Limb (tissue), 2 donors: ENCODE results near the gene FAH.

Experiments
- DNase-seq, 2 donors: peaks; one replicate each; pipeline ENCODE4 v3.0.0-alpha.2; 2016; ENCODE audit errors: extremely low spot score in 2 of 2

FAH gene

DNA sequence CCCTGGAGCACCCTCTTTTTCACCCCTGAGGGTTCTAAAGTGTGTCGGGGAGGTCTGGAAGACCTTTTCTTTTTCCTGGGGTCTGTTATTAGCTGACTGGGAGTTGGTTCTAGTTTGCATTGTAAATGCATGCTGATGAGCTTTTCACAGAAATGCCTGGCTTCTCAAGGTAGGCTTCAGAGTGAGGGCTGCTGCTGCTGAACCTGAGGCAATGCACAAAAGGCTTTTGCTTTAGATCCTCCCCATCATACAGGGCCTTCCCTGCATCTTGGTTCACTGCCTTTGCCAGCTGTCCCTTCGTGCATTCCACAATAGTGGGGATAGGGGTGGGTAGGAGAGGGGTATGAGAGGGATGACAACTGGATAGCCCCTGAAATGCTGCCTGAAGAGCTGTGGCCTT, 46.6 kb downstream of the FAH start:
- DNase-seq: no peak

DNA sequence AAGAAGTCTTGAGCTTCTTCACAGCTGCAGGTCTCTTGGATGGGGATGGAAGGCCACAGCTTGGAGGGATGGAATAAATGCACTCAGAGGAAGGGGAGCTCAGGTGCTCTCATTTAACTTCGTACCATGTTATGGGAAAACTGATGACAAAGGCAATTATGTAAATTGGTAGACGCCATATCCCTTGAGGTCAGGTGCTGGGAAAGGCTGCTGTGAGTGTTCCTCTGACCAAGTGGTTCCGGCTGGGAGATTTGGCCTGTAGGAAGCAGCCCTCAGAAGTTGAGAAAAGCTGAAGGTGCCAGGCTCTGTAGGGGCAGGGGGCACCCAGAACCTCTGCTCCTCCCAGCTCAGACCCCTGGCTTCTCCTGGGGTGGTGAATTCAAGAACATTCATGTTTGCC, 47.1 kb downstream of the FAH start:
- no peak for DNase-seq

DNA sequence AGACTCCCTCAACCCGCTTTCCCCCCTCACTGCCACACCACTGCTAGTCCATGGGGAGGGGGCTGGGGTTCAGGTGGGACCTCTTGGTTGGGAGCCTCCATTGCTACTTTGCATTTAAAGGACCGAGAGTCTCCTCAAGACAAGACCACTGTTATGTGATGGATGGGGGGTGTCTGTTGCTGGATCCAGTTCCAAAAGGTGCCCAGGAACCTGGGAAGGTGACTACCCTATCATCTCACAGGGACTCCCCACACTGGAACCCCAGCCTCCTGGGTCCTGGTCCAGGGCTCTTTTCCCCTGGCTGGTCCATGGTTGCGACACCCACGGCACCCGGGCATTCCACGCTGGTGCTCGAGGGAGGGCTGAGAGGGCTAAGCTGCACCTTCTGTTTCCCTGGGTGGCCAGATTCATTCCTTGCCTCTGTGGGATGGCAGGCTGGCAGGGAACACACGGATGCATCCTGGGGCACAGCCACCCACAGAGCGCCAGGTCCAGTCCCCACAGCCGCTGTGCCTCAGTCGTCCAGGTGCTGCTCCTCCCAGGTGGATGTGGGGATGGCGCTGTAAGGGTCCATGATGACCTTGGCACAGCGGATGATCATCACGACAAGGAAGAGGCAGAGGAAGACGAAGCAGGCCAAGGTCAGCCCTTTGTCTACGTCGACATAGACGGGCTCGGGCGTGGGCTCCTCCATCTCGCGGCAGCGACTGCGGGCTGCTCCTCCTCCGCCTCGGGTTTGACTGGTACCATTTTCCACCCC, 48.6 kb downstream of the FAH start:
- DNase-seq: no peak

DNA sequence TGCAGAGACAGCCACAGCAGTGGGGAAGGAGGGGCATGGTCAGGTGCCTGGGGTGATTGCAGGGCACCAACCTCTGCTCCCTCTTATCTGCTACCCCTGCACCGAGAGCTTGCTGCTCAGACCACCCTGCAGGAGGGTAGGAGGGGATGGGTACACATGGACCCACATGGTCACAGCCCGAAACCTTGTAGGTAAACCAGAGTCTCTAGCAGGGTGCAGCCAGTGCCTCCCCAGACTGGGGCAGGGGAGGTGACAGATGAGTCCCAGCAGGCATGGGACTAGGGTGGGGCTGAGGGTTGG, 49.2 kb downstream of the FAH start:
- DNase-seq: no peak

DNA sequence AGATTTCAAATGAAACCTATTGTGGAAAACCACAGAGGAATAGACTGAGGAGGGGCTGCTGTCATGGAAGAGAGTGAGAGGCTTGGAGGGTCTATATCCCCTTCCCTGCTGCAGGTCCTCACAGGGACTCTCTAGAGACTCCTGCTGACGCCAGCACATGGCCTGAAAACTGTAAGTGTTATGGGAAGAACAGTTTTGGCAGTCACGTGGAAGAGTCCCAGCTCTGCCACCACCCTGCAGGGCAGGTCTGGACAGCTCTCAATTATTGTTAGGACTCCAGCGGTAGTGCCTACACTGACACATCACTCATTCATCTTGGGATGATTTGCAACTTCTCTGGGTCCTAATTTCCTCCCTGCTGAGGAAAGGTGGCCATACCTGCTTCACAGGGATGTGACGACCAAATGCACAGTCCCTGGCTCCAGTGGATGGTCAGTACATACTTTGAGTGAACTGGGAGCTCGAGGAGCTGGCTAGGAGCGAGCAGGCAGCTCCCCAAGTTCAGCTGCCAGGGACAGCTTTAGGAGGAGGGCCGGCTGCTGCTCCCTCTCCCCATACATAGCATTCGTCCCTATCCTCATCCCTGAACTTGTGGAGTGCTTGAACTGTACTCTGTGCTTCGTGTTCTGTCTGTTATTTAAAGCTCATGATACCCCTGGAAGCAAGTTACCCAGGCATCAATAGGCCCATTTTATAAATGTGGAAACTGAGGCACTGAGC, 50.0 kb downstream of the FAH start:
- DNase-seq: no peak

DNA sequence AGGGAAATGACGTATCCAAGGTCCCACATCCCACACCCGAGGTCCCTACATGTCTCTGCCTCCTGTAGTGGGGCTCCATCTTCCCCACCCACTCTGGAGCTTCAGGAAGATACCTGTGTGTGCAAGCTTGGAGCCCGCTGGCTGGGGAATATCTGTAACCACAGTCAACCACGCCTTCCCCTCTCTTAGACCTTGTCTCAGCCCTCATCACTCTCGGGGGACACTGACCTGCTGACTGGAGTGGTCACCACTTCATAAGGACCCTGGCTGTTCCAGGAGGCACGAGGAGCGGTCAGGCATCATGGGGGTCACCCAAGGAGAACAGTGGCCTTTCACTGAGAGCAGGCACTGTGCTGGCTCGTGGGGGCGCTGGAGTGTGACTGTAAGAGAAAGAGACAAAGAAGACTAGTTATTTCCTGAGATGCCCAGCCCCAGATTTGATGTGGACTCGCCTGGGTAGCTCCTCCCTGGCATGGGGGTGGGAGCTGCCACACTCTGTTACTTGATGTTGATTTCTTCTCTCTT, 50.6 kb downstream of the FAH start:
- DNase-seq: no peak

DNA sequence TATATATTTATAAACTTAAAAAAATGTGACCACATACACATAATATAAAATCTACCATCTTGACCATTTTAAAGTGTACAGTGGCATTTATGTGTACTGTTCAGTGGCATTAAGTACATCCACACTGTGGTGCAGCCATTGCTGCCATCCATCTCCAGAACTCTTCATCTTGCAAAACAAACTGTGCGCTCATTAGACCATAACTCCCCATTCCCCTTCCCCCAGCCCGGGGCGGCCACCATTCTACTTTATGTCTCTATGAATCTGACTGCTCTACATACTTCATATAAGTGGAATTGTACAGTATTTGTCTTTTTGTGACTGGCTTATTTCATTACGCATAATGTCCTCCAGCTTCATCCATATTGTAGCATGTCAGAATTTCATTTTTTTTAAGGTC, 51.4 kb downstream of the FAH start:
- DNase-seq: no peak

DNA sequence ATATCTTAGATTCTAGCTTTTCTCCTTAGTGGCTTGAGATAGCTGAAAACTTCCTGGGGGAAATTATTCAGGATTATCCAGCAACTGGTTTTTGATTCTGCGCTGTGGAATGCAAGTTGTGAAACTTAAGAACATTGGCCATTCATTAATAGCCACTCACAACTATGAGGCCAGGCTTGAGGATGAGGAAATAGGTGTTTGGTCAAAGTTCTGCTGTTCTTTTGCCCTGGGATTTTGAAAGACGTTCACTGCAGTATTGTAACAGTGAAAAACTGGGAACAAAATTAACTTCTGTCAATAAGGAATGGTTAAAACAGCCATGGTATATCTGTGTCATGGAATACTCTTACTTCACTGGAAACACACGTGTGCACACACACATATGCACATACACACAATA, 55.1 kb downstream of the FAH start:
- no peak for DNase-seq

DNA sequence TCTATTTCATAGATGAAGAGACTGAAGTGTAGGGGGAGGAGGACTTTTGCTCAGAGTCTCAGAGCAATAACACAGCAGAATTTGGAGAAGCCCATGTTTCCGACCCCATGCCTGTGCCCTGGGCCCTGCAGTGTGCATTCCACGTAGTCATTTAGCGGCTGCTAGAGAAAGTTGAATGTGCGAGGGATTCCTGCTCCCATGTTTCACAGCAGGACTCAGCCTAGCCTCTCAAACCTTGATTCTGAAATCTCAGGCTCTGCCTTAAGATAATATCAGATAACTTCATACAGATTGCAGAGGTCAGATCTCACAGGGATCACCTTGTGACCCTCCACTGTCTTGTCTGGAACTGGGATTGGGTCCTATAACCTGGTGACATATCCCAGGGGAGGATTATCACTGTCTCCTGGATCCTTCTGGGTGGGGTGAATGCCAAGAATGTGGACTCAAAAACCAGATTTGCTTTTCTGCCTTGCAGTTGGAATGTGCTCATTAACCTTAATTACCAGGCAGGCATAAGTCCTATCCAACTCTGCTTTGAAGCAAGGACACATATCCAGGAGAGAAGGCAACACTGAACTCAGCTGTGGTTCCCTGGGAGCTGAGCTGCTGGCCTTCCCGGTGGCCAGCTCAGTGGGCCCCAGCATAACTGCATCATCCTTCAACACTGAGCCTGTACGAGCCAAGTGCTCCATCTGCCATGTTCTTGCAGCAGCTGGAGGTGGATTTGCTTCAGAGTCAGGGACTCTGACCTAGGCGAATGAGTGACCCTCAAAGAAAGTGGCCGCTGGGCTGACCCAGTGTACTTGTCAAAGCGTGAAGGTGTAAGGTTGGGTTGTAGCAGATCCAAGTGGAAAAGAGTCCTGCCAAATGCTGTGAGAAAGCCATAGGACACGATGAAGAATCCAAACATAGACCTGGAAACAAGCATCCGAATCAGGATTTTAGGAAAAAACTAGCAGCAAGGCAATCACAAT, 56.2 kb downstream of the FAH start:
- DNase-seq: no peak

DNA sequence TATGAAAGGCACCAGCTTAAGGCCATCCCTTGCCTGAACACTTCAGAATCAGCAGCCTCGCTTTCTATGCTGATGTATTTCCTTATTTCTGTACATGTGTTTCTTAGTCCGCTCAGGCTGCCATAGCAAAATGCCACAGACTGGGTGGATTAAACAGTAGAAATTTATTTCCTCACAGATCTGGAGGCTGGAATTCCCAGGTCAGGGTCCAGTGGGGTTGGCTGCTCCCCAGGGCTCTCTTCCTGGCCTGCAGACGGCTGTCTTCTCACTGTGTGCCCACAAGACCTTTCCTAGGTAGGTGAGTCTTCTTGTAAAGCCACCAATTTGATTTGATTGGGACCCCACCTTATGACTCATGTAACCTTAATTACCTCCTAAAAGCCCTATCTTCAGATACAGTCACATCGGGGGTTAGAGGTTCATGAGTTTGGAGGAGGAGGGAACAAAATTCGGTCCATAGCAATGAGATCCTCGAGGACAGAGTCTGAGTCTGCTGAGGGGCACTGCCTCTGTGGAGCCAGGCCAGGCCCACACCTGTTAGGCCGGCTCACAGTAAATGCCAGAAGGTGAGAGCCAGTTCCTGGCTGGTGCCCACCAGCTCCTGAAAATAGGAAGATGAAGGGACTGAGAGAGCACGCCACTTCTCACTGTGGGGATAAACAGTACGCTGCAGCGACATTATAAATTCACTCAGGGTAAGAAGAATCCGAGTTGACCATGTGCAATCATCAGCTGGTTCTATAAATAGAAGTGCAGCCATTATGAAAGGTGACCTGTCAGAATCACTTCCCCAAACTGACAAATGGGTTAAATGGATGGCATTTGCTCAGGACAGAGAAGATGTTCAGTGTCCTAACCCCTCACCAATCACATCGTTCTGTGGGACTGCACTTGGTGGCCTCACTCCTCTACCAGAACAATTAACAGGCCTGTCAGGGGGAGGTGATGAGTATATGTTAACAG, 58.1 kb downstream of the FAH start:
- no peak for DNase-seq

DNA sequence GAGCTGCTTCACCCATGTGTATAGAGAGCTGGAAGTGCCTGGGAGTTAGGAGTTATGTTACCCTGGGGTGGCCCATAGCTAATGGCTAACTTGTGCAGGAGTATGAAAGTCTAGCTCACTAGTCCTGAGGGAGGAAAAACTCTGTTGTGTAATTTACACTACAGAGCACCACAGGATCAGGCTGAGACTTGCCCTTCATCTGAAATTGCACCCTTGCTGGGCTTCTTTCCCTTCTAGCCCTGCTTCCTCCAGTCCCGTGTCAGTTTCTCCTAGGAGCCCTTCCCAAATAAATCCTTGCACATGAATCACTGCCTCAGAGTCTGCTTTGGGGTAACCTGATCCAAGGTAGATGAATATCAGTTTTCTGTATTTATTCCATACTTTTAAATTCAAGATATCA, 59.2 kb downstream of the FAH start:
- no peak for DNase-seq

DNA sequence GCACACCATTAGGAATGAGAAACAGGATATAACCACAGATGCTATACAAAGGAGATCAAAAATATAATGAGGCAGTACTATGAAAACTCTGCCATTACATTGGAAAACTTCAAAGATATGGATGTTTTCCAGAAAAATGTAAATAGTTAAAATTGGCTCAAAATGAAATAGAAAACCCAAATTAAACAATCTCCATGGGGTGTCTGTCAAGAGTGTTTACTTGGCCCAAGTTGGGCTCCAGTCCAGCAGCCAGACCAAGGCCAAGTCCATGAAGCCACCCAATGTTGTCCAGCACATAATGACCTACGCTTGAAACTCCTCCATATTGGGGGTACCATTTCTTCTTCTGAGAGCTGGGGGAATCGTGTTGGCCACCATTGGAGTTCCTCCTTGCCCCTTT, 62.1 kb downstream of the FAH start:
- DNase-seq: no peak

DNA sequence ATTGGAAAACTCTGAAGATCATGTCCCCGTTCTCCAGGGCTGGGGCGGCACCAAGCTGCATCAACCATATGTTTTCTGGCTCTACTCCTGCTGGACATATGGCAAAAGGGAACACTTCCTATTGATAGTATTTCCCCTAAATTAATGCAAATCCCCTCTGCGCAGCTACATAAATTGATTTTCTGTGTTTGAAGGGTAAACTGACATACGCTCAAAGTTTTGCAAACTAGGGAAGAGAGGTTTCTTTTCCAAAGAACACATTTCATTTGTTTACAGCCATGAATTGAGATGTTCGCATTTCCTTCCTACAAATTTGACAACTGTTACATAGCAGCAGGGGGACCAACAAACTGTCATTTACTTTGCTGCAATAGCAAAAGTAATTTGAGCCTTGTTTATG, 63.3 kb downstream of the FAH start:
- DNase-seq: no peak

DNA sequence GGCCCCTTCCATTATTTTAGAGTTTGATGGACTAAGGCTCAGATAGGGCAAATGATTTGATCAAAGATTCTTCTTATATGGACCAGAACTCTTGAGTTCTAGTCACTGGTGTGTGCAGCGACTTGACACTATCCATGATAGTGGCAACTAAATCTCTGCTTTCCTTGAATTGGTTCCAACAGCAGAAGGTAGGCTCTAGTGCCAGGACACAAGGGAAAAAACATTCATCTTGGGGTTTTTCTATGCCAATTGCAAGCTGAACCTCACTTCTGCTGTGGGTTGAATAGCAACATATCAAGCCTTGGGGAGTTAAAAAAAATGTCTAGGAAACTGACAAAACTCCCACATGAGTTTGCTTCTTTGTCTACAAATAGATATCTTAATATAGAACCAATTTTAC, 64.1 kb downstream of the FAH start:
- DNase-seq: no peak

DNA sequence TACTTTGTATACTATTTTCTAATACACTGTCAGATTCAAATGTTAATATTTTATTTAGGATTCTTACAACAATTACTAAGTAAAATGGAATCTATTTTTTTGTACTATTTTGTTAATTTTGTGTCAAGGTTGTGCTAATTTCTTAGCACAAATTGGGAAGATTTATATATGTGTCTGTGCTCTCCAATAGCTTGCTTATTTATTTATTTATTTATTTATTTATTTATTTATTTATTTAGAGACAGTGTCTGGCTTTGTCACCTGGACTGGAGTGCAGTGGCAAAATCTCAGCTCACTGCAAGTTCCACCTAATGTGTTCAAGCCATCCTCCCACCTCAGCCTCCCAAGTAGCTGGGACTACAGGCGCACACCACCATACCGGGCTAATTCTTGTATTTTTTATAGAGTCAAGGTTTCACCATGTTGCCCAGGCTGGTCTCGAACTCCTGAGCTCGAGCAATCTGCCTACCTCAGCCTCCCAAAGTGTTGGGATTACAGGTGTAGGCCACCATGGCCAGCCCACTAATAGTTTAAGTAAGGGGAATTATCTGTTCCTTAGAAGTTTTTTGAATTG, 64.6 kb downstream of the FAH start:
- DNase-seq: no peak

DNA sequence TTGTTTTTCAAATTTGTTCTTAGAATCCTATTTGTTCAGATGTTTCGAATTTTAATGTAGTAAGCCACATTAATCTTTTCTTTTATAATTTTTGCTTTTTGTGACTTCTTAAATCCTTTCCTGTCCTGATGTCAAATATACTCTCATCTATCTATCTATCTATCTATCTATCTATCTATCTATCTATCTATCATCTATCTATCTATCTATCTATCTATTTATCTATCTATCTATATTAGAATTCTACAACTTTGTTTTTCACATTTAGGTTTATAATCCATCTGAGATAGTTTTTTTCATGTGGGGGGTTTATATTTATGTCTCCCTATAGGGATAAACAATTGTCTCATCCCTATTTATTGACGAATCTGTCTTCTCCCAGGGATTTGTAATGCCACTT, 67.2 kb downstream of the FAH start:
- DNase-seq: no peak

DNA sequence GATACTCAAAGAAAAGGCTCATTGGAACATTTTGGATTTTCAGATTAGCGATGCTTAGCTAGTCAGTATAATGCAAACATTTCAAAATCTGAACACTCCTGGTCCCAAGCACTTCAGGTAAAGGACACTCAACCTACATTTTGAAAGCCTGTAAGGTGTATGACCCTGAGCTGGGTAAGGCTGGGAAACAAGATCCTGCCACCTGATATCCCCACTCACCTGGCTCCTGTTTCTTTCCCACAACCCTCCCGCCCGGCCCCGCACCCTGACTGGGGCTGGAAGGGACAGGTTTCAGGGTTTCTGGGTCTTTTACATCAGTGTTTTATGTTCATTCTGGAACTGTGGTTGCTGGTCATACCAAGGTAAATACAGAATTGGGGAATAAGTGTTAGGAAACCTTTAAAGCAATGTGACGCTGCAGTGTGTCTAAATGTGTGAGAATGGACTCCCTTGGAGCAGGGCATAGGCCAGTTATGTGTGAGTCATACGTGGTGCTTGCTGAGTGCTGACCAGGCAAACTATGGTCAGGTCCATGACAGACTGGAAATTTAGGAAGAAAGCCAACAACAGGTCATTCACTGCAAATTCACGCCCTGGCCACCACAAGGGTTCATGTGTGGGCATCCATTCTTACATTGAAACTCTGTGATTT, 76.3 kb downstream of the FAH start:
- DNase-seq: no peak

DNA sequence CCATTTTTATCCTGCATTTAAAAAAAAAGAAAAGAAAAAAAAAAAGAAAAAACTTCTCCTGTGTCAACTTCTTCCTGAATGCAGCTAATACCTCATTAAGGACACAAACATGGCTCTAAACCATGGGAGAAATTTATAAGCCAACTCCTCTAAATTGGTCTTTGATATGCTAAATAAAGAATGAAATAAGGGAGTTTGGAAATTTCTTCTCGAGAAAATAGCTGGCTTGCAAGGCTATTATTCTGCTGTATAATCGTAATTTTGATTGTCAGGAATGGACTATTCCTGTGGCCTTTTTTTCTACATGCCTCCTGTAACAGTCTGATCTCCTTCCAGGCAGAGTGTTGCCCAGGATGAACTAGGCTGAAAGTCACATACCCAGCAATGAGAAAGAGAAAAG, 78.6 kb downstream of the FAH start:
- no peak for DNase-seq

DNA sequence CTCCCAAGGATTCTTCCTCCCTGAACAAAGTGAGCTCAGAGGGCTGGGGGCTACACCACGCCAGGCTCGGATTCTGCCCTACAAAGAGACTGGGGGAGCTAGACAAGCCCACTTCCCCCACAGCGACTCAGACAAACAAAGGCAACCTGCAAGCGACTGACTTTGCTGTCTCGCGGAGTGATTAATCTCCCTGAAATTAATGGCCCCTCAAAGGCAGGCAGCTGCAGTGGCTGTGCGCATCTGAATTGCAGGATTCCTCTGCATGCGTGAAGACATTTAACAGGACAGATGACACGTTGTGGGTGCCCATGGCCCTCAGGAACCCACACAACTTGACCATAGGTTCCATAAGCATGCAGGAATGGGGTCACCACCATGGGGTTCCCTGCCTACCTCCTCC, 80.8 kb downstream of the FAH start:
- peak in 1 of 2 donors; percentile 33 for DNase-seq

DNA sequence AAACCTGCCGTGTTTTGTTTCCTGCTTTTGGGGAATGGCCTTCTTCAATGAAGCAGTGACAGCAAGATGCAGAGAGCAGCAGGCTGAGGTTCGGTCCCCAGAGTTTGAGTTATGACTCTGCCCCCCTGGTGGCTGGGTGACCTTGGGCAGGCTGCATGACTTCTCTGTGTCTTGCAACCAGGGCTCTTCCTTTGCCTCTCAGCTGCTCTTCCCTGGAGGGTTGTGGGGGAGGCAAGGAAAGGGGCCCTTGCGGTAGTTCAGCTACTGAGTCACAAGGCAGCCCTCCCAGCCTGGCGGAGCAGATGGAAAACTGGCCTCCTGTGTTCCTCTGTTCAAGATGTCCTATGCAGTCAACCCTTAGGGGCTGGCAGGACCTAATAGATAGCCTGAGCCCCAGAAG, 82.1 kb downstream of the FAH start:
- DNase-seq: no peak
